Thoracic aorta (tissue), 2 donors: ENCODE measurements around the gene CAMK1D. TPM values are rescaled to one million over a fixed set of nuclear protein-coding genes. Genes with fewer than 3 reads are reported as not detected.
"Not testable (repeated sequence)": the region's sequence is repeated elsewhere in the genome, so short reads cannot be mapped to it uniquely, and the experiment has no call there.

Source experiments
- ATAC-seq: fragments of 150-250 bp; one replicate; pipeline ENCODE4 v1.8.0; 2017; ENCODE audit warnings: low read depth; ENCODE audit not compliant: insufficient number of reproducible peaks, low FRiP score
- DNase-seq: peaks from one replicate; pipeline ENCODE4 v3.0.0-alpha.2; 2020; ENCODE audit warnings: low spot score
- H3K27ac ChIP-seq, 2 donors: fragments of 200-600 bp; sonication (generic); 1 replicate in 1 of 2; 2 replicates in 1 of 2; pipeline ENCODE4 v1.5.1; 2016; ENCODE audit warnings: mild to moderate bottlenecking in 2 of 2, moderate library complexity in 2 of 2
- H3K27me3 ChIP-seq: fragments of 200-600 bp; sonication (generic); replicated peaks from 2 replicates; pipeline ENCODE4 v1.6.0; 2016; ENCODE audit warnings: mild to moderate bottlenecking; ENCODE audit not compliant: insufficient read depth
- H3K36me3 ChIP-seq: fragments of 200-600 bp; sonication (generic); one replicate; pipeline ENCODE4 v1.5.1; 2016
- H3K4me1 ChIP-seq, 2 donors: fragments of 200-600 bp; sonication (generic); 1 replicate in 1 of 2; 2 replicates in 1 of 2; pipeline versions ENCODE4 v1.5.1 to v1.6.0; 2016; ENCODE audit warnings: low read depth in 2 of 2, mild to moderate bottlenecking in 1 of 2; ENCODE audit not compliant: control insufficient read depth in 1 of 2
- H3K4me3 ChIP-seq: fragments of 200-600 bp; sonication (generic); 2 replicates; pipeline ENCODE4 v1.5.1; 2016; ENCODE audit warnings: mild to moderate bottlenecking
- H3K9me3 ChIP-seq: fragments of 200-600 bp; sonication (generic); 2 replicates; pipeline ENCODE4 v1.5.1; 2016
- total RNA-seq, 2 donors: library from RNA; depleted of rRNA; stranded (reverse); fragments of >200 nt; gene quantifications; one replicate each; pipeline versions ENCODE4 v1.1.0 to v1.2.3, GENCODE V29; 2016
- TF ChIP-seq, protein P1 (sequence below): fragments of 200-600 bp; sonication (generic); IDR thresholded peaks from one replicate; pipeline ENCODE4 v1.5.1; 2019; ENCODE audit warnings: antibody characterized with exemption

The CAMK1D gene
- total RNA-seq, 2 donors from 2014 or later, result 8.7 to 11.2 TPM

DNA sequence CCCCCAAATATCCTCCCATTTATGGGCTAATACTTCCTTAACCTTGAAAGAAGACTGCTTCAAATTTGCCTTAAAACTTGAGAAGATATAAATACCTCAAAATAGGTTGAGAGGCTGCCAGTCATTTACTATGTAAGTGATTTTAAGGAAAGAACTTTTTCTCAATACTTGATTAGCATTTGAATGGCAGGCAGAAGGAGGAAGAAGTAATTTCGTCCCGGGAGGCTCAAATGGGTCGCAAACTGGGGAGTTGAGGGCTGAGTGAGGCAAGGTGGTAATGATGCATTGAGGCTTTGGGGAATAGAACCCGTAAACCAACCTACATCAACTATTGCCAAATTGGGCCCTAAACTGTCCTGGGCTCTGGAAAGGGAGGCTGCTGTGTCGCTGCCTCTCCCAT is 11.1 kb downstream of the CAMK1D start:
- no peaks in the 10 kb centered on the region for H3K9me3 ChIP-seq
- H3K27ac ChIP-seq, result no peak overlapping the region
- no peak for ATAC-seq
- no peak for DNase-seq
- TF ChIP-seq, protein P1, sequence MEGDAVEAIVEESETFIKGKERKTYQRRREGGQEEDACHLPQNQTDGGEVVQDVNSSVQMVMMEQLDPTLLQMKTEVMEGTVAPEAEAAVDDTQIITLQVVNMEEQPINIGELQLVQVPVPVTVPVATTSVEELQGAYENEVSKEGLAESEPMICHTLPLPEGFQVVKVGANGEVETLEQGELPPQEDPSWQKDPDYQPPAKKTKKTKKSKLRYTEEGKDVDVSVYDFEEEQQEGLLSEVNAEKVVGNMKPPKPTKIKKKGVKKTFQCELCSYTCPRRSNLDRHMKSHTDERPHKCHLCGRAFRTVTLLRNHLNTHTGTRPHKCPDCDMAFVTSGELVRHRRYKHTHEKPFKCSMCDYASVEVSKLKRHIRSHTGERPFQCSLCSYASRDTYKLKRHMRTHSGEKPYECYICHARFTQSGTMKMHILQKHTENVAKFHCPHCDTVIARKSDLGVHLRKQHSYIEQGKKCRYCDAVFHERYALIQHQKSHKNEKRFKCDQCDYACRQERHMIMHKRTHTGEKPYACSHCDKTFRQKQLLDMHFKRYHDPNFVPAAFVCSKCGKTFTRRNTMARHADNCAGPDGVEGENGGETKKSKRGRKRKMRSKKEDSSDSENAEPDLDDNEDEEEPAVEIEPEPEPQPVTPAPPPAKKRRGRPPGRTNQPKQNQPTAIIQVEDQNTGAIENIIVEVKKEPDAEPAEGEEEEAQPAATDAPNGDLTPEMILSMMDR, result no peak
- no peak overlapping the region for H3K4me3 ChIP-seq
- H3K36me3 ChIP-seq, result no peaks in the 10 kb centered on the region
- no peaks in the 10 kb centered on the region for H3K27me3 ChIP-seq
- H3K4me1 ChIP-seq, result peaks cover 0 to 4% of the 10 kb centered on the region in 2 donors

DNA sequence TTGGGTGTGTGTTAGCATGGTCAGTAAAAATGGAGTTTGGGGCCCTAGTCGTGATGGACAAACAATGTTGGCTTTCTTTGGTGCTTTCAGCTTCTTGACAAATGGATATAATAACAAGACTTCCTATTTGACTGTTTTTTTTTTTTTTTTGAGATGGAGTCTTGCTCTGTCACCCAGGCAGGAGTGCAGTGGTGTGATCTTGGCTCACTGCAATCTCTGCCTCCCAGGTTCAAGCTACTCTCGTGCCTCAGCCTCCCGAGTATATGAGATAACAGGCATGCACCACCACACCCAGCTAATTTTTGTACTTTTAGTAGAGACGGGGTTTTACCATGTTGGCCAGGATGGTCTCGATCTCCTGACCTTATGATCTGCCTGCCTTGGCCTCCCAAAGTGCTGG is 11.8 kb downstream of the CAMK1D start:
- H3K4me1 ChIP-seq, ATAC-seq, H3K27ac ChIP-seq, H3K27me3 ChIP-seq, H3K36me3 ChIP-seq, H3K9me3 ChIP-seq, DNase-seq, H3K4me3 ChIP-seq: not testable (repeated sequence)

DNA sequence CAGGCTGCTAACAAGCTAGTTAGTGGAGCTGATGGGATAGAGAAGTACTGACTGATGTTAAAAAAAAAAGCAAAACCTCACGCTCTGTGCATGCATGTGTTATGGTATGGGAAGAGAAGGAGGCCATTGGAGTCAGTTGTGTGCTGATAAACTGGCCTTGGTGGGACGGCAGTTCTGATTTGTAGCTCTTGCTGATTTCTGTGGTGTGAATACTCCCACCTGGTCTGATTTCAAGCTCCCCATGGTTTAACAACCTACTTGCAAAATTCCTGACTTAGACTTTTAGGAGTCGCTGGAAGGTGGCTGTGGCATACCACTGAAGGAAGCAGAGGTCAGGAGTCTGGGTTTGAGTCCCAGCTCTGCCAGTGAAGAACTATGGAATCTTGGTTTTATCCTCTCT is 15.2 kb downstream of the CAMK1D start:
- no peaks in the 10 kb centered on the region for H3K27me3 ChIP-seq
- no peak overlapping the region for H3K27ac ChIP-seq
- TF ChIP-seq, protein P1, result no peak
- H3K4me3 ChIP-seq, result no peak overlapping the region
- H3K36me3 ChIP-seq, result no peaks in the 10 kb centered on the region
- H3K4me1 ChIP-seq, result peaks cover 0 to 1% of the 10 kb centered on the region in 2 donors
- no peak for ATAC-seq
- no peak for DNase-seq
- no peaks in the 10 kb centered on the region for H3K9me3 ChIP-seq

DNA sequence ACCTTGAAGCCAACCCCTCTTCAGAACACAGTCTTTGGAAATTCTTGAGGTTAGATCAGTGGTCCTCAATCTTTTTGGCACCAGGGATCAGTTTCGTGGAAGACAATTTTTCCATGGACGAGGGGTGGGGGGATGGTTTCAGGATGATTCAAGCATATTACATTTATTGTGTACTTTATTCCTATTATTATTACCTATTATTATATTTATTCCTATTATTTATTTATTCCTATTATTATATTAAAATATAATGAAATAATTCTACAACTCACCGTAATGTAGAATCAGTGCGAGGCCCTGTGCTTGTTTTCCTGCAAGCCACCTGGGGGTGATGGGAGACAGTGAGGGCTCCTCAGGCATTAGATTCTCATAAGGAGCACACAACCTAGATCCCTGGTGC is 17.9 kb downstream of the CAMK1D start:
- no peaks in the 10 kb centered on the region for H3K27me3 ChIP-seq
- no peak overlapping the region for H3K4me3 ChIP-seq
- no peaks in the 10 kb centered on the region for H3K9me3 ChIP-seq
- no peaks in the 10 kb centered on the region for H3K36me3 ChIP-seq
- no peak overlapping the region for H3K27ac ChIP-seq
- no peaks in the 10 kb centered on the region for H3K4me1 ChIP-seq
- TF ChIP-seq, protein P1, result no peak
- no peak for DNase-seq
- ATAC-seq, result no peak

DNA sequence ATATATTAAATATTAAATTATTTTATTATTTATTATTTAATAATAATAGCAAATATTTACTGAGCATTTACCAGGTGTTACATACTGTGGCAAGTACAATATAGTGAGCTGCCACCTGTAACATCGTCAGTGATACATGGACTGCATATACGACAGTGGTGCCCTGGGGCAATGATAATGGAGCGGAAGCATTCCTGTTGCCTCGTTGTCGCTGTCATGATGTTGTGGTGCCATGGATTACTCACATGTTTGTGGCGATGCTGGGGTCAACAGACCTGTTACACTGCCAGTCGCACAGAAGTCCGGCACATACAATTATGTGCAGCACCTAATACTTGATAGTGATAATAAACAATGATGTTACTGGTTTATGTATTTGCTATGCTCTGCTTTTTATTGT is 20.6 kb downstream of the CAMK1D start:
- Histone ChIP-seq H3K4me1 (no peaks in the 10 kb centered on the region), H3K27me3 (no peaks in the 10 kb centered on the region), H3K4me3 (no peak overlapping the region), H3K9me3 (no peaks in the 10 kb centered on the region), H3K27ac (no peak overlapping the region), H3K36me3 (no peaks in the 10 kb centered on the region)
- no peak for ATAC-seq
- no peak for DNase-seq
- TF ChIP-seq, protein P1, result no peak

DNA sequence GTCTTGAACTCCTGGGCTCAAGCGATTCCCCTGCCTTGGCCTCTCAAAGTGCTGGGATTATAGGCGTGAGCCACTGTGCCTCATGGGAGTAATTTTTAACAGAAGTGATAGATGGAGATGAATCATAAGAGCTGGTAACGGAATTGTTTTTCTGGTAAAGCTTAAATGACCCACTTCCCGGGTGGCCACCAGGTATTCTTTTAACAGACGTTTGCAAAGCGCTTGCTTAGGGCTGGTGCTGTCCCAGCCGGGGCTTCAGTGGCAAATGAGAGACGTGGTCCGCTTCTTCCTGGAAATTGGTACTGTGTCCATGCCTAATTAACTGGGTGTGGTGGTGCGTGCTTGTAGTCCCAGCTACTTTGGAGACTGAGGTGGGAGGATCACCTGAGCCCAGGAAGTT is 23.5 kb downstream of the CAMK1D start:
- Histone ChIP-seq H3K27ac (no peak overlapping the region), H3K36me3 (no peaks in the 10 kb centered on the region), H3K4me3 (no peak overlapping the region), H3K9me3 (no peaks in the 10 kb centered on the region), H3K4me1 (peaks cover 4 to 5% of the 10 kb centered on the region in 2 donors), H3K27me3 (no peaks in the 10 kb centered on the region)
- no peak for DNase-seq
- TF ChIP-seq, protein P1, result no peak
- ATAC-seq, result no peak
